HFFc6 (cell line): Measurements from ENCODE around the gene SCUBE3. TPM values are rescaled to one million over a fixed set of nuclear protein-coding genes. Genes with fewer than 3 reads are reported as not detected.

Experiments
- DNase-seq: peaks from one replicate; pipeline ENCODE4 v3.0.0-alpha.2; 2018
- H3K27ac Mint-ChIP-seq: 2 replicates; pipeline ENCODE4 v1.8.0; 2020; ENCODE audit warnings: mild to moderate bottlenecking, mixed read lengths
- H3K27me3 Mint-ChIP-seq: 2 replicates; pipeline ENCODE4 v1.8.0; 2021; ENCODE audit warnings: mild to moderate bottlenecking, moderate library complexity, mixed read lengths; ENCODE audit not compliant: insufficient read depth
- H3K36me3 Mint-ChIP-seq: 2 replicates; pipeline ENCODE4 v1.8.0; 2021; ENCODE audit warnings: low read depth, mixed read lengths
- H3K4me1 Mint-ChIP-seq: 2 replicates; pipeline ENCODE4 v1.8.0; 2020; ENCODE audit warnings: low read depth, mixed read lengths
- H3K4me3 Mint-ChIP-seq: 2 replicates; pipeline ENCODE4 v1.8.0; 2020; ENCODE audit warnings: mild to moderate bottlenecking, moderate library complexity, mixed read lengths
- H3K9me3 Mint-ChIP-seq: 2 replicates; pipeline ENCODE4 v1.8.0; 2020; ENCODE audit warnings: mild to moderate bottlenecking, mixed read lengths
- total RNA-seq, 6 experiments: library from RNA; stranded (reverse); fragmentation: NEBNext Ultra II Directional; extraction: Animal tissue kit (Norgen Biotek cat#: 25700); gene quantifications; 2 replicates in 1 of 6; 3 replicates in 5 of 6; pipeline ENCODE4 v1.2.3, GENCODE V29; 2021
- TF ChIP-seq, protein P1 (sequence below): fragments of 200-600 bp; sonication (generic); IDR thresholded peaks from 2 replicates; pipeline ENCODE4 v1.5.0; 2021; ENCODE audit warnings: antibody characterized with exemption, mild to moderate bottlenecking

SCUBE3 gene
- total RNA-seq, 6 experiments from 2014 or later = 37.0 to 75.0 (median 44.3) TPM

DNA sequence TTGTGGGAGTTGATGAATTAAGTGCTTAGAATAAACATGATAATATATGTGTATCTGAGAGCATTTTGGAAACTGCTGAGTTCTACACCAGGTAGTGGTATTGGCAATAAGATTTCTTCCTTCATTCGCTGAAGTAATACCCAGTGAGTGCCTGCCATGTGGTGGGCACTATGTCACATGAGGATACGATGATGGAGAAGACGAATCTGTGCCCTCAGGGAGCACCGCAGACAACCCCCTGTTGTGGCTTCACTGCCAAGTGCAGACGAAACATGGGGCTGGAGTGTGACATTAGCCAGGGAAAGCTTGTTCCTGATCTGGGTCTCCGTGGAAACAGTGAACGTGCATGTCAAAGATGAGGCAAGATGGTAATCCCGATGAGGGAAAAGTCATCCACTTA lies 53.7 kb downstream of the SCUBE3 start:
- TF ChIP-seq, protein P1, sequence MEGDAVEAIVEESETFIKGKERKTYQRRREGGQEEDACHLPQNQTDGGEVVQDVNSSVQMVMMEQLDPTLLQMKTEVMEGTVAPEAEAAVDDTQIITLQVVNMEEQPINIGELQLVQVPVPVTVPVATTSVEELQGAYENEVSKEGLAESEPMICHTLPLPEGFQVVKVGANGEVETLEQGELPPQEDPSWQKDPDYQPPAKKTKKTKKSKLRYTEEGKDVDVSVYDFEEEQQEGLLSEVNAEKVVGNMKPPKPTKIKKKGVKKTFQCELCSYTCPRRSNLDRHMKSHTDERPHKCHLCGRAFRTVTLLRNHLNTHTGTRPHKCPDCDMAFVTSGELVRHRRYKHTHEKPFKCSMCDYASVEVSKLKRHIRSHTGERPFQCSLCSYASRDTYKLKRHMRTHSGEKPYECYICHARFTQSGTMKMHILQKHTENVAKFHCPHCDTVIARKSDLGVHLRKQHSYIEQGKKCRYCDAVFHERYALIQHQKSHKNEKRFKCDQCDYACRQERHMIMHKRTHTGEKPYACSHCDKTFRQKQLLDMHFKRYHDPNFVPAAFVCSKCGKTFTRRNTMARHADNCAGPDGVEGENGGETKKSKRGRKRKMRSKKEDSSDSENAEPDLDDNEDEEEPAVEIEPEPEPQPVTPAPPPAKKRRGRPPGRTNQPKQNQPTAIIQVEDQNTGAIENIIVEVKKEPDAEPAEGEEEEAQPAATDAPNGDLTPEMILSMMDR = no peak
- no peaks in the 10 kb centered on the region for H3K9me3 Mint-ChIP-seq
- peaks cover 16% of the 10 kb centered on the region for H3K4me1 Mint-ChIP-seq
- H3K27me3 Mint-ChIP-seq = no peaks in the 10 kb centered on the region
- no peak overlapping the region for H3K4me3 Mint-ChIP-seq
- DNase-seq = no peak
- H3K27ac Mint-ChIP-seq = no peak overlapping the region
- no peaks in the 10 kb centered on the region; the same call in 1 of the 2 replicates for H3K36me3 Mint-ChIP-seq

DNA sequence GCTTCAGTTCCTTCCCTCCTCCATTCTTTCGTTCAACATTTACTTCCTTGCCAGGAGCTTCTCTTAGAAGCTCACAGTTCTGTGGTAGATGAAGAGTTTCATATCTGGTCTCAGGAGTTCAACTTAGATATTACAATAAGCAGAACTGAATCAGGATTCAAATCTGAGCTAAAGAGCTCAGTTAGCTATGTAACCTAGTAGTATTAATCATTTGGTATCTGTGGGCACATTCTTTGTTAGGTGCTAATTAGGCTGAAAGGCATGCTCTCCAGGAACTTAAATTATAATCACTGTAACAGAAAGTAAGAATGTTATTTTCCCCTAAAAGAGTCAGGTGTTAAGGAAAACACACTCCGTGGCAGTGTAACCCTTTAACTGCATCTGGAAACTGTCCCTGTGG lies 54.1 kb downstream of the SCUBE3 start:
- DNase-seq = no peak
- no peak overlapping the region for H3K4me3 Mint-ChIP-seq
- peaks cover 11% of the 10 kb centered on the region for H3K4me1 Mint-ChIP-seq
- no peaks in the 10 kb centered on the region for H3K27me3 Mint-ChIP-seq
- no peaks in the 10 kb centered on the region; the same call in 1 of the 2 replicates for H3K36me3 Mint-ChIP-seq
- TF ChIP-seq, protein P1 = no peak
- H3K27ac Mint-ChIP-seq = no peak overlapping the region
- H3K9me3 Mint-ChIP-seq = no peaks in the 10 kb centered on the region

GRCh38 chr6:35272005-35272404 lies 58.2 kb downstream of the SCUBE3 start:
- Mint-ChIP-seq H3K27ac (no peak overlapping the region), H3K27me3 (no peaks in the 10 kb centered on the region; the same call in 1 of the 2 replicates), H3K36me3 (peaks cover 5% of the 10 kb centered on the region; the same call in 1 of the 2 replicates), H3K4me1 (peaks cover 28% of the 10 kb centered on the region), H3K9me3 (no peaks in the 10 kb centered on the region), H3K4me3 (no peak overlapping the region)
- TF ChIP-seq, protein P1 = no peak
- DNase-seq = no peak

GRCh38 chr6:35273822-35274559 lies 60.2 kb downstream of the SCUBE3 start:
- H3K9me3 Mint-ChIP-seq = no peaks in the 10 kb centered on the region
- H3K4me1 Mint-ChIP-seq = peaks cover 20% of the 10 kb centered on the region
- peaks cover 5% of the 10 kb centered on the region; the same call in 1 of the 2 replicates for H3K36me3 Mint-ChIP-seq
- no peak for DNase-seq
- H3K27me3 Mint-ChIP-seq = peaks cover 3% of the 10 kb centered on the region
- TF ChIP-seq, protein P1 = no peak
- H3K4me3 Mint-ChIP-seq = no peak overlapping the region
- H3K27ac Mint-ChIP-seq = no peak overlapping the region

GRCh38 chr6:35275744-35276260 lies 62.0 kb downstream of the SCUBE3 start:
- no peak for DNase-seq
- peaks cover 24% of the 10 kb centered on the region for H3K4me1 Mint-ChIP-seq
- H3K27ac Mint-ChIP-seq = no peak overlapping the region
- H3K27me3 Mint-ChIP-seq = peaks cover 3% of the 10 kb centered on the region
- no peak overlapping the region; the same call in 1 of the 2 replicates for H3K4me3 Mint-ChIP-seq
- TF ChIP-seq, protein P1 = no peak
- H3K9me3 Mint-ChIP-seq = no peaks in the 10 kb centered on the region
- H3K36me3 Mint-ChIP-seq = 0 out of 2 replicates have a peak, but pooled peaks cover 5% of the 10 kb centered on the region
